GM12801 (cell line): ENCODE results near the gene HPDL.

Source experiments
- TF ChIP-seq, protein P1 (sequence below): IDR thresholded peaks from one replicate; pipeline ENCODE4 v1.5.1; 2011; ENCODE audit warnings: control low read depth; ENCODE audit not compliant: insufficient read length; ENCODE audit errors: extremely low read depth

HPDL gene

DNA sequence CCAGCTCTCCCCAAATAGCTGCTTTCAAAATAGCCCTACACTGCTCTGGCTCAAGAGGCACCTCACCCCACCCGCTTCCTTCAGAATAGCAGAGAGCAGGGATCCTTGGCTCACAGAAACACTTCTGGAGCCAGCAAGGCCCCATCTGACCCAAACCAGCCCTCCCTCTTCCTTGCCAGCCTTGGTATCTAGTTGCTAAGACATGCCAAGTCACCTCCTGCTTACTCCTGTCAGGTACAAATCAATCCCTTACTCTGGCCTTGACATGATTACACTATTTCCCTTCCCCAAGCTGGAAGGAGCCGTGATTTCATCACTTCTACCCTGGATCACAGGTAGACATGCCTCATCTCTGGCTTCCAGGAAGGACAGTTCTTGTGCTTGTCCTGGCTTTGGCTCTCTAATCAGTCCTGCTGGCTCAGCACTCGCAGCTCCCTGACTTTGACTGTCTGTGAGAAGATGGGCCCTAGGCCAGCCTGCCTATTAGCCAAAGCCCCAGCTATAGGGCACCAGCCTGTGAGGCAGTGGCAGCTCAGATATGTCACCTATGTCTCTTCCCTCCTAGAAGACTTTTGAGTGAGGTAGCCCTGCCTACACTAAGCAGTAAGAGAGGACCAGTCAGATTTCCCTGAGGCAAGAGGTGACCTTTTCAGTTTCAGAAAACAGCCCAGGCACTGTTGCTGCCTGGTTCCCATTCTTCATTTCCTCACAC, 22.4 kb downstream of the HPDL start:
- TF ChIP-seq, protein P1, sequence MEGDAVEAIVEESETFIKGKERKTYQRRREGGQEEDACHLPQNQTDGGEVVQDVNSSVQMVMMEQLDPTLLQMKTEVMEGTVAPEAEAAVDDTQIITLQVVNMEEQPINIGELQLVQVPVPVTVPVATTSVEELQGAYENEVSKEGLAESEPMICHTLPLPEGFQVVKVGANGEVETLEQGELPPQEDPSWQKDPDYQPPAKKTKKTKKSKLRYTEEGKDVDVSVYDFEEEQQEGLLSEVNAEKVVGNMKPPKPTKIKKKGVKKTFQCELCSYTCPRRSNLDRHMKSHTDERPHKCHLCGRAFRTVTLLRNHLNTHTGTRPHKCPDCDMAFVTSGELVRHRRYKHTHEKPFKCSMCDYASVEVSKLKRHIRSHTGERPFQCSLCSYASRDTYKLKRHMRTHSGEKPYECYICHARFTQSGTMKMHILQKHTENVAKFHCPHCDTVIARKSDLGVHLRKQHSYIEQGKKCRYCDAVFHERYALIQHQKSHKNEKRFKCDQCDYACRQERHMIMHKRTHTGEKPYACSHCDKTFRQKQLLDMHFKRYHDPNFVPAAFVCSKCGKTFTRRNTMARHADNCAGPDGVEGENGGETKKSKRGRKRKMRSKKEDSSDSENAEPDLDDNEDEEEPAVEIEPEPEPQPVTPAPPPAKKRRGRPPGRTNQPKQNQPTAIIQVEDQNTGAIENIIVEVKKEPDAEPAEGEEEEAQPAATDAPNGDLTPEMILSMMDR: no peak

DNA sequence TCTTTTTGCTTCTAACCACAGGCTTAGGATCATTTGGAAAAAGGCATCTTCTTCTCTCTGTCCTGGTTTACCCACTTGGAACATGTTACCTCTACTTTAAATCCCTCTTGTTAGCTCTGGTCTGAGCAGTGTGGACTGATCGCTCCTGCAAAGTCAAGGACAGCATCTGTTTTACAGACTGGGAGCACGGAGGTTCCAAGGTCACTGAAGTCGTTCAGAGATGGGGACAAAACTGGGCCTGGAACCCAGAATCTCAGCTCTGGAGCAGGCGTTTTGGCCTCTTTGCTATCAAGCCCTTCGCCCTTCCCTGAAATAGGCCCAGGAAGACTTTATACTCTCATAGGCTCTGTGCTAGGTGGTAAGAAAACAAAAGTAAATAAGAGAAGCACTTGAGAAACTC, 24.8 kb downstream of the HPDL start:
- TF ChIP-seq, protein P1: no peak

DNA sequence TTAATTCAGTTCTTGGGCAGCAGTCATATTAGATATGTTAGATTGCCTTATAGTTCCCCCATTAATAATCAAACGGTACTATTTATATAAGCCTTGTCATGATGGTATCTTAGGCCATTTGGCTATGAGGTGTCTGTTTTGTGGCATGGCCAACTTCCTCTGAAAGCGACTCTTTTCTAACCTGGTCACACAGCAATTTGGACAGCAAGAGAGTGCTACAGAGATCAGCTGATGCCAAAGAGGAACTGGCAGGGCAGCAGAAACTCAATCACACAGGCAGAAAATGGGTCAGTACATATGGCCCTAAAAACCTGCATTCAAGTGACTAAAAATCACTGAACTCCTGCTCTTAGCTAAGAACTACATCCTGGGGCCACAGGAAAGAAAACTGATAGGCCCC, 27.0 kb downstream of the HPDL start:
- TF ChIP-seq, protein P1: no peak

DNA sequence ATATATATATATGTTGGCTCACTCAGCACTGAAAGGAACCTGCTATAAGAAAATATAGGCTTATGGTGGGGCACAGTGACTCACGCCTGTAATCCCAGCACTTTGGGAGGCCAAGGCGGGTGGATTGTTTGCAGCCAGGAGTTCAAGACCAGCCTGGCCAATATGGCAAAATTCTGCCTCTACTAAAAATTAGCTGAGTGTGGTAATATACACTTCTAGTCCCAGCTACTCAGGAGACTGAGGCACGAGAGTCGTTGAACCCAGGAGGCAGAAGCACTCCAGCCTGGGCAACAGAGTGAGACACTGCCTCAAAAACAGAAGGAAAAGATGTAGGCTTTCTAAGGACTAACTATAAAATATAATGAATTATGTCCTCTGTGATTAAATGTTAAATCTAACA, 28.1 kb downstream of the HPDL start:
- TF ChIP-seq, protein P1: no peak

DNA sequence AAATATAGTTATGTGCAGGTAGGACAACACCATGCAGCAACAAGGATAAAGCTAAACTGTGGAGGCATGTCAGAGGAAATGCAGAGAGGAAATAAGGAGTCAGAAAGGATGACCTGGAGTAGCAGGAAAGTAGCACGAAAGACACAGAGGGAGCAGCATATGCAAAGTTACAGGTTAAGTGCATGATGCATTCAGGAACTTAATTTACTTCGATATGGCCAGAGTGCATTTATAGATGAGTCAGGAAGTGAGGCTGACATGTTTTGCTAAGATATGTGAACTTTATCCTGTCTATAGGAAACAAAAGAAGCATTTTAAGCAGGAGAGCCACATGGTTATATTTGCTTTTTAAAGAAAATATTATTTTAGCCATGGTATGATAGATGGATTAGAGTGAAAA, 29.0 kb downstream of the HPDL start:
- TF ChIP-seq, protein P1: no peak

DNA sequence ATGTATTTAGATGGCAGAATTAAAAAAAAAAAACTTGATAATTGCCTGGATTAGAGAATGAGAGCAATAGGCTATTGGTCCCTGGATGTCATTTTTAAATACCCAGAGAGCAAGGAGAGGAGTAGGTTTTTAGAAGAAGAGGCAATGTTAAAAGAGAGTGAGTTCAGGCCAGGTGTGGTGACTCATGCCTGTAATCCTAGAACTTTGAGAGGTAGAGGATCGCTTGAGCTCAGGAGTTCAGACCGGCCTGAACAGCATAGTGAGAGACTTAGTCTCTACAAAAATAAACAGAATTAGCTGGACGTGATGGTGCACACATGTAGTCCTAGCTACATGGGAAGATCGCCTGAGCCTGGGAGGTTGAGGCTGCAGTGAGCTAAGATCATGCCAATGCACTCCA, 29.5 kb downstream of the HPDL start:
- TF ChIP-seq, protein P1: no peak

DNA sequence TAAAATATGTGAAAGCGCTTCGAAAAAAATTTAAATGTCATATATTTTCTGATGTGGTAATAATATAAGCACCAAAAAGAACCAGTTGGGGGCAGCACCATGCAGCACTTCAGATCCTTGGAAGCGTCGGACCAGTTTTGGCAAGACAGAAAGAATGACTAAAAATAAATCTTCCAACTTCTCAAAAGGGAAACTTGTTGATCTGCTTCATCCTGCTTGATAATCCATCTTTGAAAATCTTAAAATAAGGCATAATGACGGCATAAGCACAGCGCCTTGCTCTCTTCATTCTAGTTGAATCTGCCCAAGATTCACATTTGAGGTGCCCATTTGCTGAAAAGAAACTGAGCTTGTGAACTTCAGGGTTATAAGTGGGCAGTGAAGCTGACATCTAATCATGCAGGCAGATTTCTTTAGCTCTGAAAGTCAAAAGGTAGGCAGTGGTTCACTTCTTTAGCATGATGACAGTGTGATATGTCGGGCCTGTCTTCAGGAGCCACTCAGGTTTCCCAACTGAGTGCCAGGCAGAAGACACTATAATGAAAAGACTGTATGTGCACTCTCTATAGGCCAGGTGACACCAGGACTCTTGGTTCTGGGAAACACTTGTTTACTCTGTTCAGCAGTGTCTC, 33.3 kb downstream of the HPDL start:
- TF ChIP-seq, protein P1: no peak
